T47D (cell line): ENCODE measurements around the gene ZNF416.

ENCODE experiments used
- DNase-seq, 2 experiments: peaks; one replicate each; pipeline versions ENCODE4 v3.0.0 to v3.0.0-alpha.2; 2011 to 2012; ENCODE audit warnings: low read depth in 1 of 2, low spot score in 1 of 2
- JUND ChIP-seq: IDR thresholded peaks from 2 replicates; pipeline ENCODE4 v1.6.1; 2012; ENCODE audit warnings: low read depth
- in situ Hi-C: cut with HindIII; loops from 2 replicates; pipeline ENCODE4 v1.10.0; 2016; ENCODE audit warnings: low sequenced_read_pairs, low pct_unique_long_range_greater_than_20kb

ZNF416 gene

GRCh38 chr19:57537953-57538547 lies 40.7 kb downstream of the ZNF416 start:
- in situ Hi-C loops: no loop called here
- no peak for DNase-seq
- TF ChIP-seq JUND: no peak

GRCh38 chr19:57527136-57527881 lies 51.4 kb downstream of the ZNF416 start, which contains the start of gene ZNF549:
ZNF549 (plus strand) TSS chr19:57527356; CDS start chr19:57527574, 218 bp downstream.
- DNase-seq: peak; percentile 89 to 96

More at GRCh38 chr19:57527136-57527881, 51.4 kb downstream of the ZNF416 start, which contains the start of gene ZNF549:
- in situ Hi-C loops: no loop called here
- TF ChIP-seq JUND: no peak
